IPS-20b (cell line): ENCODE measurements around the gene TGFB2.
"Not testable (repeated sequence)": the region's sequence is repeated elsewhere in the genome, so short reads cannot be mapped to it uniquely, and the experiment has no call there.

Source experiments
- H3K27ac ChIP-seq: one replicate; pipeline ENCODE4 v1.5.1; 2013; ENCODE audit warnings: low read length
- H3K27me3 ChIP-seq: 2 replicates; pipeline ENCODE4 v1.6.1; 2013; ENCODE audit warnings: mild to moderate bottlenecking, low read length, inconsistent platforms; ENCODE audit not compliant: insufficient read depth
- H3K36me3 ChIP-seq: 2 replicates; pipeline ENCODE4 v1.6.1; 2013; ENCODE audit warnings: low read depth, mild to moderate bottlenecking, inconsistent platforms, low read length, moderate library complexity; ENCODE audit not compliant: insufficient read depth
- H3K4me1 ChIP-seq: 2 replicates; pipeline ENCODE4 v1.6.1; 2013; ENCODE audit warnings: mild to moderate bottlenecking, control low read depth, inconsistent platforms, low read length, moderate library complexity; ENCODE audit not compliant: insufficient read depth
- H3K4me3 ChIP-seq: 2 replicates; pipeline ENCODE4 v1.5.1; 2013; ENCODE audit warnings: mild to moderate bottlenecking, low read length, inconsistent platforms
- H3K9ac ChIP-seq: 2 replicates; pipeline ENCODE4 v1.6.1; 2013; ENCODE audit warnings: low read depth, mild to moderate bottlenecking, inconsistent platforms, low read length, moderate library complexity
- H3K9me3 ChIP-seq: 2 replicates; pipeline ENCODE4 v1.6.1; 2013; ENCODE audit warnings: mild to moderate bottlenecking, low read depth, low read length, inconsistent platforms; ENCODE audit not compliant: insufficient read depth

TGFB2 gene

DNA sequence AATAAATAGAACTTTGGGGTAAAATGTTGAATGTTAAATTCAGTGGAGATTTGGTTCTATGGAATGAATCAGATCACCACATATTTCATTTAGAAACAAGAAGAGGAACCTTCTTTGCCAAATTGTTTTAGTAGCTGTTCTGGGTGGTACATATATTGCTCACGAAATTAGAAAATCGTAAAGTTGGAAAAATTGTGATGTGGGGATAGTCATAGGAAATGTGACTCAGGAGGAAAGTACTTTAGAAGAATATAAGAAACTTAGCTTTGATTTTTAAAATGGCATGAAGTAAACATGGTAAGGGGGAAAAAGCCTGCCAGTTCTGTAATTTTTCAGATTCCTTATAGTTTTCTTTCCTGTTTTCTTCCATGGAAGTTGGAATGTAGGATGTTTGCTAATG, 32.6 kb upstream of the TGFB2 start:
- Histone ChIP-seq H3K9me3 (no peaks in the 10 kb centered on the region), H3K36me3 (peaks cover 28% of the 10 kb centered on the region; the same call in 1 of the 2 replicates), H3K27ac (no peak overlapping the region)

DNA sequence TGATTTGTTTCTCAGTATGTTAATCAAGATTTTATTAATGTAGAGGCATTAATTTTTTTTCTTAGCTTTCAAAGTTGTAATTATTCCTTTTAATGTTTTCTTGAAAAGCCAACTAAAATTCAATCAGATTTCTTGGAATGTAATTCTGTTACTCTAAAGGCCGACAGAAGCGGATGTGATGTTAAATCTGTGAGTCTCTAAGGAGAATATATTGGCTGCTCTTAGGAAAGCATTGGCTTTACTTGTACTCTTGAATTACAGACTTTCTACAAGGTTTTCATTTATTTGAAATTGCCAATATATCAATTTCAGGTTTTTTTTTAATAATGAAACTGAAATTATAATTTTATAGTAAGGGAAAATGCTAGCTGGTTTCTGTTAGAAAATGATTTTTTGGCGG, 30.8 kb upstream of the TGFB2 start:
- peaks cover 11% of the 10 kb centered on the region for H3K4me1 ChIP-seq
- no peak overlapping the region for H3K4me3 ChIP-seq
- H3K36me3 ChIP-seq, result peaks cover 24% of the 10 kb centered on the region; the same call in 1 of the 2 replicates
- H3K27ac ChIP-seq, result no peak overlapping the region
- H3K27me3 ChIP-seq, result no peaks in the 10 kb centered on the region
- H3K9me3 ChIP-seq, result no peaks in the 10 kb centered on the region
- H3K9ac ChIP-seq, result no peak overlapping the region

More for the DNA sequence above, 32.6 kb upstream of the TGFB2 start:
- H3K4me1 ChIP-seq, result peaks cover 11% of the 10 kb centered on the region
- H3K4me3 ChIP-seq, result no peak overlapping the region
- no peaks in the 10 kb centered on the region for H3K27me3 ChIP-seq
- no peak overlapping the region for H3K9ac ChIP-seq

- H3K27me3 ChIP-seq, result no peaks in the 10 kb centered on the region
- peaks cover 24% of the 10 kb centered on the region; the same call in 1 of the 2 replicates for H3K36me3 ChIP-seq
- no peak overlapping the region for H3K4me3 ChIP-seq
- no peaks in the 10 kb centered on the region for H3K9me3 ChIP-seq
- peaks cover 11% of the 10 kb centered on the region for H3K4me1 ChIP-seq
- H3K9ac ChIP-seq, result no peak overlapping the region
- H3K27ac ChIP-seq, result no peak overlapping the region
Measured at GRCh38 chr1:218315638-218316037, 29.5 kb upstream of the TGFB2 start.

DNA sequence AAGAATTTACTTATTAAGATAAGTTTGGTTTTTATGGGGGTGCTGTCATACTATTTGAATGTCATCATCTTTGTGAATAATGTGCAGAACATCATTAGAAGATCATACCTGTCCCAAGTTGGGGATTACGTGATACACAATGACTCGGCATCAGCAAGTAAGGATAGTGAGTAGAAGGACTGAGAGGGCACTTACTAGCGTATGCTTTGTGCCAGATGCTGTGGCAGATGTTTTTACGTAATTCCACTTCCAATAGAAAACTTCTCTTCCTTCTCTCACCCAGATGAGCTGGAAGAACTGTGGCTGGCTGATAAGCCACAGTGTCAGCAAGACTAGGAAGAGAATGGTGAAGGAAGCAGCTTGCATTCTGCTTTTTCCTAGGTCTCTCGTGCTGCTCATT, 28.1 kb upstream of the TGFB2 start:
- Histone ChIP-seq H3K27ac (no peak overlapping the region), H3K9ac (no peak overlapping the region), H3K4me3 (no peak overlapping the region), H3K4me1 (peaks cover 11% of the 10 kb centered on the region), H3K9me3 (no peaks in the 10 kb centered on the region), H3K27me3 (no peaks in the 10 kb centered on the region), H3K36me3 (peaks cover 18% of the 10 kb centered on the region; the same call in 1 of the 2 replicates)

- H3K4me3 ChIP-seq, H3K9me3 ChIP-seq, H3K9ac ChIP-seq, H3K27ac ChIP-seq, H3K27me3 ChIP-seq, H3K4me1 ChIP-seq: not testable (repeated sequence)
- H3K36me3 ChIP-seq, result peaks cover 32% of the 10 kb centered on the region
Measured at GRCh38 chr1:218320182-218320581, 25.0 kb upstream of the TGFB2 start.

DNA sequence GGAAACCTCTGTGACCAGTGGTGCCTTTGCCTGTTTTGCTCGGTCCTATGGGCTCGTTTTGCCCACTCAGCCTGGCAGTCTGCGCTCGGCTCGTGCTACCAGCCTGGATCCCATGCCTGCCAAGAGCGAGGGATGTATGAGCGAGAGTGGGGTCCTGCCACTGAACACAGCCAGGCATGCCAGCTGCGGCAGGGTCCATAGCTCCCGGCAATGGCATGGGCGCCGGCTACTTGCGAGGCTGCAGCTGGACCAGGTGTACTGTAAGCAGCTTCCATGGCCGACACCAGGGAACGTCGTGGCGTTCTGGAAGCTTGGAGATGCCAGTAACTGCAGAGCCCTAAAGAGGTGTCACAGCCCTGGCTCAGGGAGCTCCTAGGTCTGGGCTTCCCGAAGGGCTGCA, 22.4 kb upstream of the TGFB2 start:
- no peak overlapping the region for H3K27ac ChIP-seq
- no peaks in the 10 kb centered on the region for H3K27me3 ChIP-seq
- no peaks in the 10 kb centered on the region for H3K4me1 ChIP-seq
- H3K4me3 ChIP-seq, result no peak overlapping the region
- H3K9ac ChIP-seq, result no peak overlapping the region
- peaks cover 33% of the 10 kb centered on the region for H3K36me3 ChIP-seq
- H3K9me3 ChIP-seq, result no peaks in the 10 kb centered on the region

DNA sequence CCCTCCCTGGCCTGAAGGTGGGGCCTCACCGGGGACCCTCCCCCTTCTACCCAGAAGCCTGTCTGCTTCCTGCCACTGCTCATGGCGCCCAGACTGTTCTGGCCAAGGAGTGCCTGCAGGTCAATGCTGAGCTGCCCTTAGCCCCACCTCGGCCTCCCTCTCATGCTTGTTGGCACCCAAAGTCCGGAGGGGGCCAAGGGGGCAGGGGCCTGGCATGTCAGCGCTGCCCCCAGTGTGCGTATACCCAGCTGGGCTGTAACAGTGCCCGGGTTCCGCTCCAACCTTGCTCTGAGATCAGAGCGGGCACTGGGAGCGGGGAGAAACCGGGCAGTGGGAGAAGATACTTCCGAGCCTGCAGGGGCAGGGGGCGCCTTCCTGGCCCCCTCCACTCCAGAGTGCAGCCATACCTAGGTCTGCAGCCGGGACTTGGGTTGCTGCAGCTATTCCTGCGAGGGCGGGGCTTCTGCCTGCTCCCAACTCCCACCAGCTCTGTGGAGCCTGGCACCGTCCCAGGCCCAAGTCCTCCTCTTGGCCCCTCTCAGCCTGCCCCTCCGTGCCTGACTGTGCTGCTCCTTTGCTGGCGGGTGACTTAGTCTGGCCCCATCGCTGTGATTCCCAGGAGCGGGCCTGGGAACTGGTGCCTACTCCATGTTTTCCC, 21.4 kb upstream of the TGFB2 start:
- no peaks in the 10 kb centered on the region for H3K4me1 ChIP-seq
- no peaks in the 10 kb centered on the region for H3K9me3 ChIP-seq
- no peaks in the 10 kb centered on the region for H3K27me3 ChIP-seq
- no peak overlapping the region for H3K9ac ChIP-seq
- H3K27ac ChIP-seq, result no peak overlapping the region
- H3K36me3 ChIP-seq, result peaks cover 26% of the 10 kb centered on the region
- no peak overlapping the region for H3K4me3 ChIP-seq

- no peaks in the 10 kb centered on the region for H3K9me3 ChIP-seq
Measured at GRCh38 chr1:218324226-218324580, 20.9 kb upstream of the TGFB2 start.

GRCh38 chr1:218328769-218329168, 16.4 kb upstream of the TGFB2 start:
- Histone ChIP-seq H3K9me3 (no peaks in the 10 kb centered on the region), H3K9ac (no peak overlapping the region), H3K36me3 (peaks cover 21% of the 10 kb centered on the region), H3K4me3 (no peak overlapping the region), H3K4me1 (no peaks in the 10 kb centered on the region), H3K27ac (no peak overlapping the region), H3K27me3 (no peaks in the 10 kb centered on the region)

More at GRCh38 chr1:218324226-218324580, 20.9 kb upstream of the TGFB2 start:
- H3K27me3 ChIP-seq, result no peaks in the 10 kb centered on the region
- no peak overlapping the region for H3K4me3 ChIP-seq
- peaks cover 24% of the 10 kb centered on the region for H3K36me3 ChIP-seq
- H3K27ac ChIP-seq, result no peak overlapping the region
- no peak overlapping the region for H3K9ac ChIP-seq
- no peaks in the 10 kb centered on the region for H3K4me1 ChIP-seq

DNA sequence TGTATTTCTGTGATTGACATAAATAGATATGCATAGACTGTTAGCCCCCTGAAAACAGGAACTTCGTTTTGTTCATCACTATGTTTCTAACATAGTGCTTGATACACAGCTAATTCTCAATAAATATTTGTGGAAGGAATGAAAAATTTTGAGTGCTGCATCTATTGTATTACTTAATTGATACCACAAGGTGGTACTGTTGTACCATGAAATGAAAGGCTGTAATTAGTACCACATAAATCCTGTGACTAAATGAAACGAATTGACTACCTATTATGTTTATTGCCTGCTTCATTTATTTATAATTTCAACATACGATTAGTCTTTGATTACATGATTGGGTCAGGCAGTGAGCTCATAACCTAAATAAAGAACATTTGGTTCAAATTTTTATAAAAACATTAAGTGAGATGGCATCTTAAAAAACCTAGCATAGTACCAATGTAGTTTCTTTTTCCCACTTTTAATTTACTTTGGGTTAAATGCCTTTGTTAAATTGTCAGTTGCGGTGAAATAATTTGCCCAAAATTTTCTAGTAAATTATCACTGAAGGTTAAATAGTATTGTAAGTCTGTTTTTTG, 15.0 kb upstream of the TGFB2 start:
- Histone ChIP-seq H3K27me3 (no peaks in the 10 kb centered on the region), H3K4me3 (no peak overlapping the region), H3K27ac (no peak overlapping the region), H3K36me3 (peaks cover 19% of the 10 kb centered on the region), H3K9me3 (no peaks in the 10 kb centered on the region), H3K9ac (no peak overlapping the region), H3K4me1 (no peaks in the 10 kb centered on the region)

GRCh38 chr1:218332416-218332815, 12.7 kb upstream of the TGFB2 start:
- Histone ChIP-seq H3K27ac (no peak overlapping the region), H3K27me3 (no peaks in the 10 kb centered on the region), H3K4me1 (no peaks in the 10 kb centered on the region), H3K4me3 (no peak overlapping the region), H3K9me3 (no peaks in the 10 kb centered on the region), H3K36me3 (peaks cover 17% of the 10 kb centered on the region), H3K9ac (no peak overlapping the region)

DNA sequence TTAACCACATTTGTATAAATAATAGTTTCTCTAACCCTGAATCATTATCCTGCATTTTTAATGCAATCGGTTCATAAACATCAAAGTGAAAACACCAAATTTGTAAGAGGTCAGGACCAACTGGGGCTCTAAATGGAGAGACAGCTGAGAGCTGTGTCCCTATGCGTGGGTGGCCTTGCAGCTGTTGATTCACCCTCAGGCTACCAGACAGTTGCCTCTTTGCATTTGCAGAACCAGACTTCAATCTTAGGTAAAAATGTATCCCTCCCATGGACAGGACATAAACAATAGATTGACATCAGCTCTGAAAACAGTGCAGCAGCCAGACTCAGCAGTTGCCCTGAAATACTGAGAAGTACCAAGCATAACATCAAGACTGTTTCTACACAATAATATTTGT, 8.8 kb upstream of the TGFB2 start:
- H3K27me3 ChIP-seq, result no peaks in the 10 kb centered on the region
- H3K27ac ChIP-seq, result no peak overlapping the region
- peaks cover 11% of the 10 kb centered on the region for H3K36me3 ChIP-seq
- H3K4me3 ChIP-seq, result no peak overlapping the region
- no peak overlapping the region for H3K9ac ChIP-seq
- H3K4me1 ChIP-seq, result peaks cover 12% of the 10 kb centered on the region; the same call in 1 of the 2 replicates
- H3K9me3 ChIP-seq, result no peaks in the 10 kb centered on the region
